ENCODE results near the gene CFTR. TPM values are rescaled to one million over a fixed set of nuclear protein-coding genes. Genes with fewer than 3 reads are reported as not detected.

Gene CFTR
- total RNA-seq (2021) (not detected in 2 replicates), Bru-seq, nascent RNA (percentile 3 among the genes with signal in this experiment), BruChase-seq, experiment 1, labeled RNA remaining after a 2-hour chase (percentile 3 among the genes with signal in this experiment), BruChase-seq, experiment 2, labeled RNA remaining after a 6-hour chase (percentile 2 among the genes with signal in this experiment)
- long read RNA-seq = 0 reads

GRCh38 chr7:117479225-117480054 lies at the start of gene CFTR:
CFTR (plus strand) TSS chr7:117480025; CDS start chr7:117480095, 70 bp downstream.
- H3F3A ChIP-seq (ENCODE audit: insufficient read depth, low read depth) = no peaks in the 10 kb centered on the region
- BruUV-seq (replicated peaks) = no TSS peak
- no peak within 1 kb of the TSS for H2AFZ ChIP-seq
- H3K27ac ChIP-seq = no peak within 1 kb of the TSS
- no peaks in the 10 kb centered on the region for H3K36me3 ChIP-seq (ENCODE audit: low read depth)
- H3K9me2 ChIP-seq (ENCODE audit: insufficient read depth) = no peaks in the 10 kb centered on the region
- CTCF ChIA-PET = no interaction called here
- H3K9me3 ChIP-seq (ENCODE audit: insufficient read depth, low read depth) = no peaks in the 10 kb centered on the region
- H3K4me2 ChIP-seq = no peak within 1 kb of the TSS
- H3K4me1 ChIP-seq (replicated peaks; ENCODE audit: insufficient read depth) = no peaks in the 10 kb centered on the region
- POLR2A ChIA-PET (ENCODE audit: unreplicated experiment) = no interaction called here
- no peak within 1 kb of the TSS for H3K4me3 ChIP-seq
- no peaks in the 10 kb centered on the region for H4K20me1 ChIP-seq (ENCODE audit: insufficient read depth)
- no peaks in the 10 kb centered on the region for H3K79me2 ChIP-seq (ENCODE audit: low read depth)
- TF ChIP-seq EZH2 (IDR thresholded peaks at IDR 0.05; ENCODE audit: low read depth) = no peak
- TF ChIP-seq, protein P1, sequence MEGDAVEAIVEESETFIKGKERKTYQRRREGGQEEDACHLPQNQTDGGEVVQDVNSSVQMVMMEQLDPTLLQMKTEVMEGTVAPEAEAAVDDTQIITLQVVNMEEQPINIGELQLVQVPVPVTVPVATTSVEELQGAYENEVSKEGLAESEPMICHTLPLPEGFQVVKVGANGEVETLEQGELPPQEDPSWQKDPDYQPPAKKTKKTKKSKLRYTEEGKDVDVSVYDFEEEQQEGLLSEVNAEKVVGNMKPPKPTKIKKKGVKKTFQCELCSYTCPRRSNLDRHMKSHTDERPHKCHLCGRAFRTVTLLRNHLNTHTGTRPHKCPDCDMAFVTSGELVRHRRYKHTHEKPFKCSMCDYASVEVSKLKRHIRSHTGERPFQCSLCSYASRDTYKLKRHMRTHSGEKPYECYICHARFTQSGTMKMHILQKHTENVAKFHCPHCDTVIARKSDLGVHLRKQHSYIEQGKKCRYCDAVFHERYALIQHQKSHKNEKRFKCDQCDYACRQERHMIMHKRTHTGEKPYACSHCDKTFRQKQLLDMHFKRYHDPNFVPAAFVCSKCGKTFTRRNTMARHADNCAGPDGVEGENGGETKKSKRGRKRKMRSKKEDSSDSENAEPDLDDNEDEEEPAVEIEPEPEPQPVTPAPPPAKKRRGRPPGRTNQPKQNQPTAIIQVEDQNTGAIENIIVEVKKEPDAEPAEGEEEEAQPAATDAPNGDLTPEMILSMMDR (conservative IDR thresholded peaks at IDR 0.05) = no peak
- intact Hi-C loops (cut with micrococcal nuclease; ENCODE audit: unreplicated experiment) = no loop called here
- DNase-seq = no peak
- H3K27me3 ChIP-seq (ENCODE audit: insufficient read depth, low read depth) = no peaks in the 10 kb centered on the region

DNA sequence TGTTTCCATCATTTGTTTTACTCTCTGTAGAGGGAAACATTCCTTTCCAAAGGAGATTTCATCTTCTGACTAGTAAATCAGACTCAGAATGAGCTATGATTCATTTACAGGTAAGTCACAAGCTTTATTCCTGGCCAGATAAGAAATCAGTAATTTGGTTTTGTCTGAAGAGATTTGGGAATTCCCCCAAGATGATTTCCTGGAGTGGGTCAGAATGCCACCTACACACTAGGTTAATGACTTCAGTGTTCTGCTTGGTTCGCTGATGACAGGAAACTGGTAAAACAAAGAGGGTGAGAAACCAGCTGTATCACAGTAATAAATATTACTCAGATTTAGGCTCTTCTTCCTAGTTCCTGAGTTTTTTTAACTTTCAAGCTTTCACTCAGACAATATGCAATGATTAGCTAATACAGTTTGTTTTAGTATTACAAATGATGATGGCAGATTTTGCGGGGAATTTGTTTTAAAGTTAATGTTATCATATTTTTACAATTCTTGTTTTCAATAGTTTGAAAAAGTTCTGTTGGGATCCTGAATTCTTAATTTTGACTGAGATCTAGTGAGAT lies 44.3 kb upstream of the CFTR start:
- Histone ChIP-seq H4K20me1 (ENCODE audit: insufficient read depth) (no peaks in the 10 kb centered on the region), H2AFZ (no peak overlapping the region), H3K36me3 (ENCODE audit: low read depth) (no peaks in the 10 kb centered on the region), H3K4me1 (replicated peaks; ENCODE audit: insufficient read depth) (no peaks in the 10 kb centered on the region), H3K79me2 (ENCODE audit: low read depth) (no peaks in the 10 kb centered on the region), H3K9me3 (ENCODE audit: insufficient read depth, low read depth) (no peaks in the 10 kb centered on the region), H3K4me2 (no peak overlapping the region), H3K27me3 (ENCODE audit: insufficient read depth, low read depth) (no peaks in the 10 kb centered on the region), H3F3A (ENCODE audit: insufficient read depth, low read depth) (no peaks in the 10 kb centered on the region), H3K9me2 (ENCODE audit: insufficient read depth) (no peaks in the 10 kb centered on the region), H3K27ac (no peak overlapping the region), H3K4me3 (no peak overlapping the region)
- POLR2A ChIA-PET (ENCODE audit: unreplicated experiment) = interaction anchor here (0.6 to 0.7 kb wide), 4 partner anchors 23 to 754 kb away, joined by 3 to 13 read pairs (median 6); no protein-coding TSS in a partner anchor
- CTCF ChIA-PET = interaction anchor here (0.6 to 0.9 kb wide), 2 partner anchors 112 to 280 kb away, joined by 4 to 7 read pairs; no protein-coding TSS in a partner anchor
- peak; percentile 12 to 39 for DNase-seq
- intact Hi-C loops (cut with micrococcal nuclease; ENCODE audit: unreplicated experiment) = no loop called here
- BruUV-seq (replicated peaks) = no TSS peak
- TF ChIP-seq EZH2 (IDR thresholded peaks at IDR 0.05; ENCODE audit: low read depth) = no peak
- TF ChIP-seq, protein P1 (conservative IDR thresholded peaks at IDR 0.05) = no peak

GRCh38 chr7:117444646-117445045 lies 35.2 kb upstream of the CFTR start:
- Histone ChIP-seq H2AFZ (no peak overlapping the region), H3K27ac (no peak overlapping the region), H3K9me2 (ENCODE audit: insufficient read depth) (no peaks in the 10 kb centered on the region), H4K20me1 (ENCODE audit: insufficient read depth) (no peaks in the 10 kb centered on the region), H3K27me3 (ENCODE audit: insufficient read depth, low read depth) (no peaks in the 10 kb centered on the region), H3K4me2 (no peak overlapping the region), H3K4me1 (replicated peaks; ENCODE audit: insufficient read depth) (no peaks in the 10 kb centered on the region), H3K79me2 (ENCODE audit: low read depth) (no peaks in the 10 kb centered on the region), H3K9me3 (ENCODE audit: insufficient read depth, low read depth) (no peaks in the 10 kb centered on the region), H3K36me3 (ENCODE audit: low read depth) (no peaks in the 10 kb centered on the region), H3F3A (ENCODE audit: insufficient read depth, low read depth) (no peaks in the 10 kb centered on the region), H3K4me3 (no peak overlapping the region)
- no TSS peak for BruUV-seq (replicated peaks)
- intact Hi-C loops (cut with micrococcal nuclease; ENCODE audit: unreplicated experiment) = no loop called here
- no peak for DNase-seq
- TF ChIP-seq, protein P1 (conservative IDR thresholded peaks at IDR 0.05) = no peak
- no peak for TF ChIP-seq EZH2 (IDR thresholded peaks at IDR 0.05; ENCODE audit: low read depth)
- CTCF ChIA-PET = no interaction called here
- POLR2A ChIA-PET (ENCODE audit: unreplicated experiment) = no interaction called here

Measured in PC-9 (cell line).